HG03521 (cell line): ENCODE measurements around the gene SPINK5.

ENCODE experiments used
- ATAC-seq: cut with Tn5 transposase; IDR thresholded peaks from one replicate; pipeline ENCODE4 v1.9.1; 2021; ENCODE audit warnings: mild to moderate bottlenecking, moderate library complexity; ENCODE audit not compliant: unreplicated experiment

Gene SPINK5

GRCh38 chr5:148091991-148092964 lies 28.5 kb downstream of the SPINK5 start:
- no peak for ATAC-seq

DNA sequence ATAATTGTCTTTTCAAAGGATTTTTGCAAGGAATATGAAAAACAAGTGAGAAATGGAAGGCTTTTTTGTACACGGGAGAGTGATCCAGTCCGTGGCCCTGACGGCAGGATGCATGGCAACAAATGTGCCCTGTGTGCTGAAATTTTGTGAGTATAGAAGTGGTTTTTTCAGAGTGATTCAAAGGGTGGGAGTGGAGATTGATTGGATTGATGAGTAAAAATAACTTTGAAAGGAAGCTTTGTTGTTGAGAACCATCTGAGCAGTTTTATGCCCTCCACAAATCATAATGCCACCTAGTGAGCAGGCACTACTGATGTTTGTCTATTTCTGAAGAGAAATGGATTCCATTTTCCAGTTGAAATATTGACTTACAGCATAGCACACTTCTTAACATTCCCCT lies 30.6 kb downstream of the SPINK5 start:
- no peak for ATAC-seq

- ATAC-seq, result no peak
Measured at GRCh38 chr5:148104226-148104625, 40.4 kb downstream of the SPINK5 start.

- no peak for ATAC-seq
Measured at GRCh38 chr5:148107608-148108007, 43.8 kb downstream of the SPINK5 start.

- no peak for ATAC-seq
Measured at GRCh38 chr5:148113243-148113642, 49.5 kb downstream of the SPINK5 start.

DNA sequence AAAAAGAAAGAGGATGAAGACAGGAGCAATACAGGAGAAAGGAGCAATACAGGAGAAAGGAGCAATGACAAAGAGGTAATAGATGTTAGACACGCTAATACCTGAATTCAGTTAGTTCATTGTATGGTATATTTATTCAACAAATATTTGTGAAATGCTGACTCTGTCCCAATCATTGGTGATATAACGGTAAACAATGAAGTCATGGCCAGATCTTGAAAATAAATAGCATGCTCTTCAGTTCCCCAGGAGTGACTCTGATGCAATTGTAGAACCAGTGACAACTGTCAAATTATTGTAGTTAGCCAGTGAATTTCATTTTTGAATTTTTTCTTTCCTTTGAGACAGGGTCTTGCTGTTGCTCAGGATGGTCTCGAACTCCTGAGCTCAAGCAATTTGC lies 56.5 kb downstream of the SPINK5 start:
- no peak for ATAC-seq

DNA sequence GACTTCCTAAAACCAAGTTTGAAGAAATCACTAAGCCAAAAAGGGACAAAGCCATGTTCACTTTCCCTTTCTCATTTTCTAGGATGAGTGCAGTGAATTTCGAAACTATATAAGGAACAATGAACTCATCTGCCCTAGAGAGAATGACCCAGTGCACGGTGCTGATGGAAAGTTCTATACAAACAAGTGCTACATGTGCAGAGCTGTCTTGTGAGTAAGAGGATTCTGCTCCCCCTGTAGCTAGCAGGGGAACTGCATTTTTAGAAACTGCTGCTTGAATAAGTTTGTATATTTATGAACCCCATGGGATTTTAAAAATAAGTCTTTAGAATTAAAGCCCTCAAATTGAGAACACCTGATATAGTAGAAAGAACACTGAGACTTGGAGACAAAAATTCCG lies 61.9 kb downstream of the SPINK5 start:
- ATAC-seq, result no peak

DNA sequence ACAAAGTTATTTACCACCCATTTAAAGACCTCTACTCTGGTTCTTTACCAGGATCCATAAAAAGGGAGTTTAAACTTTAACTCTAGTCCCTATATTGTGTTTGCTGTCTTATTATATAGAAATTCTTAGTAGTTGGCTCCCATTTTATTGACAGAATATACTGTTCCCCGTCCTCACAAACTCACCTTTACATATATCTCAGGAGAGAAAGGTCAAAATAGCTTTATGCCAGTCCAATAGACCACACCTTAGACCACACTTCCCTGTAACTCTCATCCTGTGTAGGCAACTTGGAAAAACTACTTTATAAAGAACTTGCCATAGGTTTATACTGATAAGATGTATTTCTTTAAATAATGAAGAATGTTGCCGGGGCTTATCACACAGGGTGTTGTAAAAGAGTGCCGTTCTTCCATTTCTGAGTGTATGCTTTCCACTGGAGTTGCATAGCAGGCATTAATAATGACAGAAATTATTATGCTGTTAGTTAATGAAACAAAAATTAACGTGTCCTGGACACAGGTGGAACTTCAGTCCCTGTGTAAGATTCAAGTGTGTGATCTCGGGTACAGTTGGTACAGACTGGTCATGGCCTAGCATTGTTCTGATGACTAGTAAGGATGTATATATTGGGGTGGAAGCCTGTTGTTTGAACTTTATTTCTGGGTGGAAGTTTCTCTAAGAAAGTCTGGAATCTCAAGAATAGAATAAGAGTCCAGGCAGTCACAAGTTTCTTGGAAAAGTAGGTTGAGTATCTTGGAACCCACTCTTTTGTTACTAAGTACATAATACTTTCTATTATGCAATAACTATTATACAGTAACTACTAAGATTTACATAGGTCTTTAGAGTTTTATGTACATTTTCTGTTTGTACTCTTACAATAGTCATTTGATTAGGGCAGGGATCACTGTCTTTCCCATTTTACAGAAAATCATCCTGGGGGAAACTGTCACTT lies 71.6 kb downstream of the SPINK5 start:
- no peak for ATAC-seq

DNA sequence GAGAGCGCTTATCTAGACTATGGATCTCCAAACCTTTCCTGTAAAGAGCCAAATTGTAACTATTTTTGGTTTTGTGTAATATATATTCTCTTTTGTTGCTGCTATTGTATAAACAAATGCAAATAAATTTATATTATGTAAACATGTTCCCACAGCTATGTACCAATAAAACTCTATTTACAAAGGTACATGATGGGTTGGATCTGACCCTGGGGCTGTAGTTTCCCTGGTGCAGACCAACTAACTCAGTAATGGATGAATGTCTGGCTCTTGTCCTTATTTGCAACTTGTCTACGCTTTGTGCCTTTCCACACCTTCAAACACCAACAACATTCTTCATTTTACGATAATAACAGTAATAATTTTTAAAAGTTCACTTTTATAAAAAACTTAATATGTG lies 77.1 kb downstream of the SPINK5 start:
- ATAC-seq, result no peak

DNA sequence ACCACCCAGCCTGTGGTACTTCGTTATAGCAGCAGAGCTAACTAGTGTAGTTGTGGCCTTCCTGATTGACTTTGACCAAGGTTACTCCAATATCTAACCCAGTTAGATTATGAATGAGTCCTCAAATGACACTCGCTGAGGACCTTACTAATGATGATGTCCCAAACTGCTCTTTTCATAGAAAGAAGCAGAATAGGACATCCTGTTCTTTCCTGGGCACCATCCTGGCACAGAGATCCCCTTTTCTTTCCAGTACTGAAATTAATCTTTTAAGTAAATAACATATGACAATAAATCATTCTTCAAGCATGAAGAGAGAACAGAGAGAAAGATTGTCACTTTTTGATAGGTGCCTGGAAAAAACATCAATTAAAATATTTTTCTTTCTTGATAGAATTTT lies 77.9 kb downstream of the SPINK5 start:
- ATAC-seq, result no peak

- no peak for ATAC-seq
Measured at GRCh38 chr5:148145916-148146315, 82.1 kb downstream of the SPINK5 start.

DNA sequence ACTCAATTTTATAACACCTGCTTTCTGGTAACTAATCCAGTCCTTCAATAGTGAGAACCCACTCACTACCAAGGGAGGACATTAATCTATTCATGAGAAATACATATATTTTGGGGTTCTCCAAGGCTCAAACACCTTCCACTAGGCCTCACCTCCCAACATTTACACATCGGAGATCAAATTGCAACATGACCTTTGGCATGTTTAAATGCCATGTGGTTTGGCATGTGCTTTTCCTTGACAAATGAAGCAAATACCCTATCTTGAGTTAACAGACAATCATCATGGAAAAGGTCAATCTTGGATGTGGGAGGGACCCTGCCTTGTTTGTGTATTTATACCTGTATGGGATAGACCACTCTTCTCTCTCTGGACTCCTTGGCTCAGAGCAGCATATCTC lies 82.7 kb downstream of the SPINK5 start:
- no peak for ATAC-seq

DNA sequence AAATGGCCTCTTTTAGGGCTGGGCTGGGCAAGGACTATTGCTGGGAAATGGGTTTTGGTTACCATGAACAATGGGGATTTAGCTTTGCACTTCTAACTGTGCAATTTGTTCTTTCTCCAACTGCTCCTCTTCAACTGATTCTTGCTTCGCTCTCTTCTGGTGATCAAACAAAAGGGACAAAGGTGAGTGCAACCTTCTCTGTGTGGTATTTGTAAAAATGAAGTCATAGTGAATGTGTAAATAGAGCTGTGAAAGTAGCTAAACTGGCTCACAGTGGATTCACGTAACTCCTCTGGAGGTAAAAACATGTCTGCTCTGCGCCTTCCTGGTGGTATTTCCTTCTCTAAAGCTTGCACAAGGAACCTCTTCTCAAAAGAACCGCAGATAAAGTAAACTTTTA lies 83.6 kb downstream of the SPINK5 start:
- no peak for ATAC-seq

DNA sequence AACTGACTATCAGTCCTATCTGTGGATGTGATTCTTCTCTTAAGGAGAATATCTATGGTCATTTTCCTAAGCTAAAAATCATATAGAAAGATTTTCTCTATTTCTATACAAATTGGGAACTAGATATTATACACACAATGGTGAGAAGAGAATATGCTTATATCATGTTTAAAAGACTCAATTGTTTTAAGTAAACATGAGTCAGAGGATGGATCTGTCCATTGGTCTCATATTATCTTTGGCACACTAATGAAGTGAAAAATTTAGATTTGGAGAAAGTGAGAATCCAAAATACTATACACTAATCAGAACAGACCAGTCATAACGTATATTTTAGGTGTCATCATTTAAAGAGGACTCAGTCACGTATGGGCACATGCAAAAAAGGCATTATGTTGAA lies 88.1 kb downstream of the SPINK5 start:
- no peak for ATAC-seq

GRCh38 chr5:148152781-148153180 lies 89.0 kb downstream of the SPINK5 start:
- no peak for ATAC-seq

DNA sequence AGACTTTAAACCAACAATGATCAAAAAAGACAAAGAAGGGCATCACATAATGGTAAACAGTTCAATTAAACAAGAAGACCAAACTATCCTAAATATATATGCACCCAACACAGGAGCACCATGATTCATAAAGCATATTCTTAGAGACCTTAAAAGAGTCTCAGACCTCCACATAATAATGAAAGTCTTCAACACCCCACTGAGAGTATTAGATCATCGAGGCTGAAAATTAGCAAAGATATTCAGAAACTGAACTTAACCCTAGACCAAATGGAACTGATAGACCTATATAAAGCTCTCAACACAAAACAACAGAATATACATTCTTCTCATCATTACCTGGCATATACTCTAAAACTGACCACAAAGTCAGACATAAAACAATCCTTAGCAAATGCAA lies 92.8 kb downstream of the SPINK5 start:
- no peak for ATAC-seq

DNA sequence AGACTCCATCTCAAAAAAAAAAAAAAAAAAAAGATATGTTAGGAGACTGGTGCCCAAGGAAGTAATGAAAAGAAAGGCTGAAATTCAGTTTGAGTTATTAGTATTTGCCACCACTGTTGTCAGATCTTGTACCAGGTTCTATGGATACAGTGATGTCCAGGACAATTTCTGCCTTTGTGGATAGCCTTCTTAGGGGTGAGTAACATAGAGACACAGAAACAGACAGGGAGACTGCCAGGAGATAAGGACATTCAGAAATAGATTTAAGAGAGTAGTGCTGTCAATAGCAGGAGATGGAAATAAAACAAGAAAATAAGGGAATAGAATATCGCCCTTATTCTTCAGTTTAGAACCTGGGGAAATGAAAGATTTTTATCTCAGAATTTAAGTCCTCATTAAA lies 98.3 kb downstream of the SPINK5 start:
- ATAC-seq, result no peak

- ATAC-seq, result no peak
Measured at GRCh38 chr5:148163345-148163744, 99.6 kb downstream of the SPINK5 start.

- no peak for ATAC-seq
Measured at GRCh38 chr5:148166550-148167283, 102.9 kb downstream of the SPINK5 start.

- no peak for ATAC-seq
Measured at GRCh38 chr5:148168246-148168645, 104.5 kb downstream of the SPINK5 start, which contains the start of gene SPINK14. TSS of gene SPINK14 (plus strand) at chr5:148168546. CDS start at chr5:148169733, 1,187 bp downstream.

- no peak for ATAC-seq
Measured at GRCh38 chr5:148172377-148172776, 108.6 kb downstream of the SPINK5 start.
